Adipocyte (in vitro differentiated cells): ENCODE results near the gene MOK.

Experiments
- DNase-seq: peaks from one replicate; pipeline ENCODE4 v3.0.0-alpha.2; 2015; ENCODE audit warnings: low read depth
- H3K27me3 ChIP-seq: replicated peaks from 2 replicates; pipeline ENCODE4 v1.7.0; 2013; ENCODE audit warnings: mild to moderate bottlenecking, low read length, moderate library complexity; ENCODE audit not compliant: control insufficient read depth, insufficient read depth
- H3K36me3 ChIP-seq: 2 replicates; pipeline ENCODE4 v1.7.0; 2013; ENCODE audit warnings: low read length, mild to moderate bottlenecking, moderate library complexity; ENCODE audit not compliant: control insufficient read depth, insufficient read depth, severe bottlenecking
- H3K4me1 ChIP-seq: 2 replicates; pipeline ENCODE4 v1.7.0; 2013; ENCODE audit warnings: mild to moderate bottlenecking, low read length, moderate library complexity; ENCODE audit not compliant: control insufficient read depth, insufficient read depth
- H3K4me3 ChIP-seq: 2 replicates; pipeline ENCODE4 v1.7.0; 2013; ENCODE audit warnings: mild to moderate bottlenecking, low read length, moderate library complexity
- H3K9ac ChIP-seq: 2 replicates; pipeline ENCODE4 v1.7.0; 2013; ENCODE audit warnings: mild to moderate bottlenecking, low read length, moderate library complexity
- H3K9me3 ChIP-seq: 2 replicates; pipeline ENCODE4 v1.7.0; 2013; ENCODE audit warnings: mild to moderate bottlenecking, low read length, moderate library complexity; ENCODE audit not compliant: control insufficient read depth

Gene MOK

GRCh38 chr14:102229739-102230092, 75.2 kb downstream of the MOK start:
- DNase-seq: no peak

DNA sequence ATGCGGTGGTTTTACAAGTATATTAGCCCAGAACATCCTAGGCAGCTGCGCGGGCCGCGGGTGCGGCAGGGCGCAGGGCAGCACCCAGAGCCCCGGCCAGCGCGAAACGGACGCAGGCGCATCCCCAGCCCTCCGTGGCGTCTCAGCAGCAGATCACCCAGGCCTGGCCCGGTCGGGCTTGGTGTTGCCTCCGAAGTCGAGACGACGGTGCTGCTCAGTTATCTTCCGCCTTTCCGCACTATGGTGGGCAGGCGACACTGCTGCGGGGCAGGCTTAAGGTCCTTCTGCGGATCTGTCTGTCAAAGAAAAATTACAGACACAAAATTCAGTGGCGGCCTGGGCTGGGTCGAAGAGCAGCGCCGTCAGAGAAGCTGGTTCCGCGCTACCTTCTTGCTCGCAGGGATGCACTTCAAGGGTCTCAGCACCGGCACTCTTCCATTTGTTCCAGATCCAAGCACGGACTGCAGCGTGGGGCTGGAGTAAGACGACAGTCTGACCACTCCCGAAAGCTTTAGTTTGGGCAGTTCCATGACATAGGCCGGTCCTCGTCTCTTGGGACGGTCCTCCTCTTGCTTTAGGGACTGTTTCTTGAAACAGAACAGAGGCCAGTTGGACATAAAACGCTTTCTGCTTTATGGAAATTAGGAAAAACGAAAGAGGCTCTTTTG, 75.8 kb downstream of the MOK start:
- no peak overlapping the region for H3K9ac ChIP-seq
- no peaks in the 10 kb centered on the region for H3K27me3 ChIP-seq
- DNase-seq: no peak
- H3K9me3 ChIP-seq: no peaks in the 10 kb centered on the region
- H3K4me1 ChIP-seq: no peaks in the 10 kb centered on the region
- no peak overlapping the region for H3K4me3 ChIP-seq
- peaks cover 15% of the 10 kb centered on the region for H3K36me3 ChIP-seq

More at GRCh38 chr14:102229739-102230092, 75.2 kb downstream of the MOK start:
- Histone ChIP-seq H3K4me3 (no peak overlapping the region), H3K9me3 (no peaks in the 10 kb centered on the region), H3K9ac (no peak overlapping the region), H3K36me3 (peaks cover 10% of the 10 kb centered on the region), H3K27me3 (no peaks in the 10 kb centered on the region), H3K4me1 (peaks cover 1% of the 10 kb centered on the region)

DNA sequence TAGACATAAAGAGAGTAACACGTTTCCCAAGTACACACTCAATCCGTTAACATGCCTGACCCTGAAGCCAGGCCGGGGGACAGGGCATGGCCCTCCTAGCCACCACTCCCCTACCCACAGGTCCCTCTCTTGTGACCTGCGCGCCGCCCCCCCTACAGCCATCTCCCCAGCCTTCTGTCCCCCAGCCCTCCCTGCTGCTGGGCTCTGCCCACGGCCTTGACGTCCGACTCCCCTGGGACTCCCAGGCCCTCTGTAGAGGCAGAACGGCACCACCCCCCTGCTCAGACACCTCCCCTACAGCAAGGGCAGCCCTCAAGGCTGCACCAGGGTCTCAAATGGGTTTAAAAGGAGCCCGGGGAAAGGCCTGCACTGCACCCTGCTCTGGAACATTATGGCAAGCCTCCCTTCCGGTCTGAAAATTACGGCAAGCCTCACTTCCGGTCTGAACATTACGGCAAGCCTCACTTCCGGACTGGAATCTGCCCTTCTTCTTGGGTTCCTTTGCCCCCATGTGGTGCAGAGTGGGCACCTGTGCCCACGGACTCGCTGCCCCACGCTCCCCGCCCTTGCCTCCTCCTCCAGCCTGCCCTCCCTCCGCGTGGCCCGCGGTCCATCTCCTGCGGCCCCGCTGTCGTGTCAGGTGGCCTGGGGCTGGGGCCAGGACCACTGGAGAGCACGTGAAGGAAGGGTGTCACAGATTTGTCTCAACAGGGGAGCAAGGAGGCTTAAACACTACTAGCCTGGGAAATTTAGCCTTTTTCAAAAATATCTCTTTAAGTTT, 77.6 kb downstream of the MOK start:
- no peaks in the 10 kb centered on the region for H3K27me3 ChIP-seq
- no peak overlapping the region for H3K9ac ChIP-seq
- no peak for DNase-seq
- H3K36me3 ChIP-seq: peaks cover 21% of the 10 kb centered on the region
- H3K4me1 ChIP-seq: no peaks in the 10 kb centered on the region
- peak overlapping the region; percentile 44 for H3K4me3 ChIP-seq
- H3K9me3 ChIP-seq: no peaks in the 10 kb centered on the region

DNA sequence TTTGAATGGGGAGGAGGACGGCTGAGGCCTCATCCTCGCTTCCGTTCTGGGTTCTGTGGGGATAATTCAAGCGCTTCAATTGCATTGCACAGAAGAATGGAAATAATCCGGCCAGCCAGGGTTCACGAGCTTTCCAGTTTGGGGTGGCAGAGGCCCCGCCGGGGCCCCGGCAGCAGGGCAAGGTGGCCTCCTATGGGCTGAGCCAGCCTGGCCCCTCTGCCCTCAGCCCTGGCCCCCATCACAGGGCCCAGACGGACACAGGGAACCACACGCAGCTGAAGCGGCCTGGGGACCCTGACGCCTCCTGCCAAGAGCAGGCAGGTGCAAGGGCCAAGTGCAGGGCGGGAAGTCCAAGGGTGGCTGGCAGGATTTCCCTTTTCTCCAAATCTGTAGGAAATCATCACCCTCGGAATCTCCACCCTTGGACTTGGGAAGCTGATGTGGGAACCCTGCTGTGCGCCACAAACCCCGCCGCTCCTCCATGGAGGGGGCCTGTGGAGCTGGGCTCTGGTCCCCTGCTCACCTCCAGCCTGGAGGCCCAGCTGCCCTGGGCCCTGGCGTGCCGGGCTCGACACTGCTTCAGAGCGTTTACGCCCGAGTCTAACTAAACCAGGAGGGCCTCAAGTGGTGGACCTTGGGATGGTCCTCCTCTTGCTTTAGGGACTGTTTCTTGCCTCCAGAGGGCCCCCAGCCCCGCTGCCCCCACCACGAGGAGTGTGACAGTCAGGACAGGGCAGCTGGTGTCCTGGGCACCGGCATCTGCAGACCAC, 78.4 kb downstream of the MOK start:
- no peak for DNase-seq
- peaks cover 16% of the 10 kb centered on the region for H3K36me3 ChIP-seq
- no peak overlapping the region for H3K9ac ChIP-seq

DNA sequence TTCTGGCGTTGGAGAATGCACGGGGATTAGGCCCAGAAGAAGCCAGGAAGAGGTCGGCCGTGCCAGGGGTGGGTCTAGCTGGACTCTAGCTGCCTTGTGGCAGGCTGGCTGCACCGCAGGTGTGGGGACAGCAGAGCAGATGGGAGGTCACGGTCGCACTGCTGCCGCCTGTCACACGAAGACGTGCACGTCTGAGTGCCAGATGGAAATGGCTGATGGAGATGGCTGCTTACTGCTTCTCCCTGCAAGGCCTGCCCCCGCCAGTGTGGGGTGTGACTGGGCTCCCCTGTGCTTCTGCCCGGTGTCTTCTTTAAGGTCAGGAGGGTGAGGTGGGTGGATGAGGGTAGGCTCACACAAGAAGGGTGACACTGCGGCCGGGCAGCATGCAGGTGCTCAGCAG, 79.0 kb downstream of the MOK start:
- DNase-seq: no peak
- no peaks in the 10 kb centered on the region for H3K27me3 ChIP-seq
- H3K9me3 ChIP-seq: no peaks in the 10 kb centered on the region
- H3K9ac ChIP-seq: no peak overlapping the region
- no peak overlapping the region for H3K4me3 ChIP-seq
- H3K36me3 ChIP-seq: peaks cover 16% of the 10 kb centered on the region
- H3K4me1 ChIP-seq: peaks cover 5% of the 10 kb centered on the region

More for the DNA sequence above, 78.4 kb downstream of the MOK start:
- no peaks in the 10 kb centered on the region for H3K4me1 ChIP-seq
- no peaks in the 10 kb centered on the region for H3K27me3 ChIP-seq
- no peaks in the 10 kb centered on the region for H3K9me3 ChIP-seq
- no peak overlapping the region for H3K4me3 ChIP-seq

DNA sequence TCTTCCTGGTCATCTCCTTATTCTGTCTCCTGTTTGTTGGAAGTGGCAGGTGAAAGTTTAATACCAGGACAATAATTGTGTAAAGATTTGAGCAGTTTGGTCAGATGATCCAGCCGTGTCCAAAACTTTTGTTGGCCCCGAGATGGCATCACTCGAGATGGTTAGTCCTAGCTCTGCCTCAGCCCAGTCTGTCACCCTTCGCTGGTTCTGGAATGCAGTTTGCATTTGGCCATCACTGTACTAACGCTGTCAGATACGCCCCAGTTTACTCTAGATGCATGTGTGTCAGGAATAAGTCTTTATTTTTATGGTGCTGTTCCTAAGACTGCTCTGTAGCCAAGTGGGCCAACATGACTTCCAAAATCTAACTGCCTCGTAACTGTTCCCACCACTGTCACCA, 79.6 kb downstream of the MOK start:
- no peaks in the 10 kb centered on the region for H3K27me3 ChIP-seq
- H3K4me3 ChIP-seq: no peak overlapping the region
- H3K9me3 ChIP-seq: no peaks in the 10 kb centered on the region
- H3K9ac ChIP-seq: no peak overlapping the region
- no peak for DNase-seq
- peaks cover 14% of the 10 kb centered on the region for H3K36me3 ChIP-seq
- peaks cover 6% of the 10 kb centered on the region for H3K4me1 ChIP-seq

- Histone ChIP-seq H3K9me3 (no peaks in the 10 kb centered on the region), H3K36me3 (peaks cover 14% of the 10 kb centered on the region), H3K27me3 (no peaks in the 10 kb centered on the region), H3K4me1 (peaks cover 6% of the 10 kb centered on the region), H3K9ac (no peak overlapping the region), H3K4me3 (no peak overlapping the region)
- no peak for DNase-seq
Observed at GRCh38 chr14:102223682-102224081, 81.3 kb downstream of the MOK start.

- H3K4me3 ChIP-seq: no peak overlapping the region
- DNase-seq: no peak
- H3K9me3 ChIP-seq: no peaks in the 10 kb centered on the region
- H3K27me3 ChIP-seq: no peaks in the 10 kb centered on the region
- peaks cover 14% of the 10 kb centered on the region for H3K36me3 ChIP-seq
- H3K4me1 ChIP-seq: peaks cover 6% of the 10 kb centered on the region
- H3K9ac ChIP-seq: no peak overlapping the region
Observed at GRCh38 chr14:102222751-102223150, 82.2 kb downstream of the MOK start.

- Histone ChIP-seq H3K4me3 (no peak overlapping the region), H3K4me1 (peaks cover 6% of the 10 kb centered on the region), H3K36me3 (peaks cover 14% of the 10 kb centered on the region), H3K27me3 (no peaks in the 10 kb centered on the region), H3K9me3 (no peaks in the 10 kb centered on the region), H3K9ac (no peak overlapping the region)
- no peak for DNase-seq
Observed at GRCh38 chr14:102222009-102222575, 82.9 kb downstream of the MOK start.

GRCh38 chr14:102221026-102221425, 83.9 kb downstream of the MOK start:
- Histone ChIP-seq H3K9ac (no peak overlapping the region), H3K4me3 (no peak overlapping the region), H3K36me3 (peaks cover 14% of the 10 kb centered on the region), H3K4me1 (peaks cover 10% of the 10 kb centered on the region), H3K27me3 (no peaks in the 10 kb centered on the region), H3K9me3 (no peaks in the 10 kb centered on the region)
- no peak for DNase-seq

GRCh38 chr14:102220031-102220430, 84.9 kb downstream of the MOK start:
- H3K4me3 ChIP-seq: no peak overlapping the region
- H3K27me3 ChIP-seq: no peaks in the 10 kb centered on the region
- DNase-seq: no peak
- H3K9me3 ChIP-seq: no peaks in the 10 kb centered on the region
- peaks cover 20% of the 10 kb centered on the region for H3K4me1 ChIP-seq
- peaks cover 14% of the 10 kb centered on the region for H3K36me3 ChIP-seq
- no peak overlapping the region for H3K9ac ChIP-seq
